ENCODE data around the gene RHBDD3.

The RHBDD3 gene

DNA sequence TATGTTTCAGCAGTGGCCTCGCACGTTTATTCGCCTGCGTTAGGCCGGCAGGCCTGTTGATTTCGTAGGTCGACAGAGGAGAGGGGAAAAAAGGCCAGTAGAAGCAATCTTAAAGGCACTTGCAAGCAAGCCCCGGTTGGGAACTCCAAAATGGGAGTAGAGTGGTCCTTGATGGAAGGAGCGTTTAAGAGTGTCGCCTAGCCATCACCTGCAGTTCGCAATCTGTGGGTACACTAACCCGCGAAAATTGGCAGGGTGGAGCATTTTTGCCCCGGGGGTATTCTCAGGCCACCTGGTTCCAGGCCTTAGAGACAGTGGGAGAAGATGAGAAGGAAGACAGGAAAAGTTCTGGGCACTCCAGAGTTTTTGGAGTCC is 1.4 kb upstream of the RHBDD3 start:
- no peak for DNase-seq (ENCODE audit: low read depth)

GRCh38 chr22:29268511-29269229 is 889 bp upstream of the RHBDD3 start:
- no peak for DNase-seq (ENCODE audit: low read depth)

DNA sequence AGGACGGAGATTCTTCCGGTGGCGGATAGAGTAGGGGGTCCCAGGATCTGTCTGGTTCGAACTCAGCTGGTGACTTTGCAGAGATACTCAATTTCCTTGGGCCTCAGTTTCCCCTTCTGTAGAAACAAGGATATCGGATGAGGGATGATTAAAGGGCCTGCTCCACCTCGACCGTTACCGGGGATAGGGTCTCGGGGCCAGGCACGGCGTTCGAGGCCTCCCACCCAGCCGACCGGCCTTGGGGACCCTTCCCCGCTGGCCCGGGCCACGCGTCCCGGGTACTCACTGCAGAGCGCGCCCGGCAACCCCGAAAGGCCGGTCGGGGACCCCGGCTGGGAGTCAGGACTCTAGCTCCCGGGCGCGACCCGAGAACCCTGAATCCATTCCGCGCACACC is 321 bp downstream of the RHBDD3 start:
- no peak for DNase-seq (ENCODE audit: low read depth)

- no peak for DNase-seq (ENCODE audit: low read depth)
These were observed 968 bp downstream of the RHBDD3 start for GRCh38 chr22:29266564-29267461.

DNA sequence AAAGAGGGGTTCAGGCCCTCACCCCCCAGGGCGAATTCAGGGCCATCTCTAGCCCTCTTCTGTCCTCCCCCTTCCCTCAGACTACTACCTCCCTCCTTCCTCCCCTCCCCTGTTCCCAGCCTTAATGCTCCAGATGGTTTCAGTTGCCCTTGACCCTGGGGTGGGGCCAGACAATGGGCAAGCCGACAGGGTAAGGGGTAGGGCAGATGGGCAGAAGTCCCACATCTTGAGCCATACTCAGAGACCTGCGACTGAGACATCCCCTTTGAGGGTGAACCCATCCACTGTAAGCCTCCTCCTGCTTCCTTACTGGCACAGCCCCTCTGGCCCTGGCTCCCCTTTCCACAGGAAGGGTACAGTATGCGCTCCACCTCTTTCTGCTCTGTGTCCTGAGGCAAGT is 1.9 kb downstream of the RHBDD3 start:
- no peak for DNase-seq (ENCODE audit: low read depth)

DNA sequence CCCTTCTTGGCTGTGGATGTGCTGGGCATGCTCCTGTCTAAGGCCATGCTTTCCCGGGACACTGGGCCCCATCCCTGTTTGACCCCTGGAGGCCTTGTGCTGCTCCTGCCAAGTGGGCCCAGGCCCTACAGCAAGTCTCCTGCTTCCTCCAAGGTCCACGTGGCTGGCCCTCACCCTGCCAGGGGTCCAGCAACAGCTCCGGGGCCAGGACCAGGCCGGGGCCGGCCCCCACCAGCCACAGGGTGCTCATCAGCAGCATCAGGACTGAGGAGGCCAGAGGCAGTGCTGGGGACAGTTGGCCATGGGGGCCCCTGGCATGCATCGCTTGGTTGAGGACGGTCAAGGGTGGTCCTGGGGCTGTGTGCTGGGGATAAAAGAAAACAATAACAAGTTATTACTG is 2.5 kb downstream of the RHBDD3 start:
- DNase-seq (ENCODE audit: low read depth): no peak

DNA sequence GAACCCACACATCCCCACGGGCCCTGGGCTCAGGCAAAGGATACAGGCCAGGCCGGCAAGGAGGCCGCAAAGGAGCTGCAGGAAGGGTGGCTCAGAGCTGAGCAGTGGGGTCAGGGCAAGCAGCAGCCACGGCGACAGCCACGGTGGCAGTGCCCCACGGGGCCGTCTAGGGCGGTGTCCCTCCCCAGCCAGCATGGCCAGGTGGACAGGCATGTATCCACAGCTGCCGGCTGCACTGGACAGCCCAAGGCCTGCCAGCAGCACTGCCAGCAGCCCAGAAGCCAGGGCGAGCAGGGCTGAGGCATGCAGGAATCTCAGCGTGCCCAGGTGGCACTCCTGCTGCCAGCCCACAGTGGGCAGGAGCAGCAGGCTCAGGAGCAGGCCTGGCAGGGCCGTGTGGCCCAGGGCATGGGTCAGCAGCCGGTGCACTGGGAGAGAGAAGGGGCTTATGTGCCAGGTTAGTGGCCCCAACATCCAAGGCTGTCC is 3.9 kb downstream of the RHBDD3 start:
- no peak for DNase-seq (ENCODE audit: low read depth)

DNA sequence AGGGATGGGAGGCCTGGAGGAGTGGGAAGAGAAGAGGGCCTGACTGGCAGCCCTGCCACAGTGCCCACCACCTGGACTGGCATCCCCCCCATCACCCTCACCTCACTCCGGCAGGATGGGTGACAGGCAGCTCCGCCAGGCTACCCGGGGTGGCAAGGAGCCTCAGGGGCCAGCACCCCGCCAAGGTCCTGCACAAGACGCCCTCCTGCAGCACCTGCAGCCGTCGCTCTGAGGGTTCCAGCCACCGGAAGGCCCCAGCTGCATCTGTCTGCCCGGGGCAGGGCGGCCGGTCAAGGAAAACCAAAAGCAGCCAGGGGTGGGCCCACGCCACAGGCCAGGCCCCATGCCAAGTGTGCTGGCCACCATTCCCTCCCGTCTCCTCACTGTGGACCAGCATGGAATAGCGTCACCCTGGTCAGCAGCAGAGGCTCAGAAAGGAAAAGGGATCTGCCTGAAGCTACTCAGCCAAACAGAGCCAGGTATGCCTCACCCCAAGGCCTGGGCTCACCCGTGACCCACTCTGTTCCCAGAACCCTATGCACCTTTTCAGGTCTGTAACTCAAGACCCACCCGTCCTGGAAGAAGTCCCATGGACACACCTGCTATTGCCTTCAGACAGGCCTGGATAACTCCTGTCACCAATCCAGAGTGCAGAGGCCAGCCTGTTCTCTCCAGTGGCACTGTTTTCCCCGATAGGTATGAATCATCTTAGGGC is 7.0 kb downstream of the RHBDD3 start:
- DNase-seq (ENCODE audit: low read depth): no peak

DNA sequence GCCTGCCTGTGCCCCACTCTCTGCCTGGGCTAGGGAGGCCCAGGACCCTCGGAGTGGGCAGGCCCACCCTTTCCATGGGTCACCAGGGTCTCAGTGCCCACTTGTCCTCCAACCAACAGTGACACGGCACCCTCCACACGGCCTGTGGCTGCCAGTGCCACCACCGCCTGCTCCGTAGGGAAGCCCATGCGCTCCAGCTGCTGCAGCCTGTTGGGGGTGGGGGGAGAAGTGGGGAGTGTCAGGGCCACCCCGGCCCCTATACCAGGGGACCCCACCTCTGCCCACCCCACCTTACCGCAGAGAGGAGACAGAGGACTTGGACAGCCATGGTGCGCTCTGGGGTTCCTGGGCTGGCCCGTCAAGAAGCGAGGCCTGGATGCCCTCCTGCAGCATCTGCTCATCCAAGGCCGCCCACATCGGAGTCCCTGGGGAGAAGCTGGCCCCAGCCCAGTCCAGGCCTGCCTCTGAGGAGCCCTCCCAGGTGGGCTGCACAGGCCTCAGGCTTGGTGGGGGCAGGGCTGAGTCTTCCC is 7.7 kb downstream of the RHBDD3 start:
- no peak for DNase-seq (ENCODE audit: low read depth)

- no peak for DNase-seq (ENCODE audit: low read depth)
These were observed 8.4 kb downstream of the RHBDD3 start for GRCh38 chr22:29259253-29259899.

GRCh38 chr22:29258407-29259252 is 9.2 kb downstream of the RHBDD3 start:
- DNase-seq (ENCODE audit: low read depth): no peak

- DNase-seq (ENCODE audit: low read depth): no peak
These were observed 10.0 kb downstream of the RHBDD3 start for GRCh38 chr22:29257751-29258181.

GRCh38 chr22:29256606-29257325 is 11.0 kb downstream of the RHBDD3 start:
- DNase-seq (ENCODE audit: low read depth): no peak

DNA sequence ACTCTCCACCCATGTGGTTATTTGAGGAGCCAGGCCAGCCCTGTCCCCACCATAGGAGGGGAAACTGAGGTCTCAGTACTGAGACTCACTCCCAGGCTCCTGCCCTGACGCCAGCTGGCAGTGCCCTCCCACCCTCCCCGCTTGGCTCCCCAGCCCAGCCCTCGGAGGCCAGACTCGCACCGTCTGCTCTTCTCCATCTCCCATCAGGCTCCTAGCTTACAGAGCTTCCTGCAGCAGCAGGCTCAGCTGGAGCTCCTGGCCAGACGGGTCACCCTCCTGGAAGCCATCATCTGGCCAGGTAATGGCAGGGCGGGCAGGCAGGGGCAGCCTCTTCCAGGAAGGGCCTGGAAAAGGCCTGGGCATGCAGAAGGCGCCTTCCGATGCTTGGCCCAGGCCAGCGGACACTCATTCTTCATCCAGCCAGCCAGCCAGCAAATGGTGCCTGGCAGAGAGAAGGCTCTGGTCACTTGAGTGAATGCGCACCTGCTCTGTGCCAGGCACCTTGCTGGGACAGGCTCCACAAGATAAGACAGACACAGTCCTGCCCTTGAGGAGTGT is 12.6 kb downstream of the RHBDD3 start:
- DNase-seq (ENCODE audit: low read depth): no peak

- no peak for DNase-seq (ENCODE audit: low read depth)
These were observed 13.5 kb downstream of the RHBDD3 start for GRCh38 chr22:29254286-29254660.

- DNase-seq (ENCODE audit: low read depth): no peak
These were observed 14.1 kb downstream of the RHBDD3 start for GRCh38 chr22:29253561-29254285.

DNA sequence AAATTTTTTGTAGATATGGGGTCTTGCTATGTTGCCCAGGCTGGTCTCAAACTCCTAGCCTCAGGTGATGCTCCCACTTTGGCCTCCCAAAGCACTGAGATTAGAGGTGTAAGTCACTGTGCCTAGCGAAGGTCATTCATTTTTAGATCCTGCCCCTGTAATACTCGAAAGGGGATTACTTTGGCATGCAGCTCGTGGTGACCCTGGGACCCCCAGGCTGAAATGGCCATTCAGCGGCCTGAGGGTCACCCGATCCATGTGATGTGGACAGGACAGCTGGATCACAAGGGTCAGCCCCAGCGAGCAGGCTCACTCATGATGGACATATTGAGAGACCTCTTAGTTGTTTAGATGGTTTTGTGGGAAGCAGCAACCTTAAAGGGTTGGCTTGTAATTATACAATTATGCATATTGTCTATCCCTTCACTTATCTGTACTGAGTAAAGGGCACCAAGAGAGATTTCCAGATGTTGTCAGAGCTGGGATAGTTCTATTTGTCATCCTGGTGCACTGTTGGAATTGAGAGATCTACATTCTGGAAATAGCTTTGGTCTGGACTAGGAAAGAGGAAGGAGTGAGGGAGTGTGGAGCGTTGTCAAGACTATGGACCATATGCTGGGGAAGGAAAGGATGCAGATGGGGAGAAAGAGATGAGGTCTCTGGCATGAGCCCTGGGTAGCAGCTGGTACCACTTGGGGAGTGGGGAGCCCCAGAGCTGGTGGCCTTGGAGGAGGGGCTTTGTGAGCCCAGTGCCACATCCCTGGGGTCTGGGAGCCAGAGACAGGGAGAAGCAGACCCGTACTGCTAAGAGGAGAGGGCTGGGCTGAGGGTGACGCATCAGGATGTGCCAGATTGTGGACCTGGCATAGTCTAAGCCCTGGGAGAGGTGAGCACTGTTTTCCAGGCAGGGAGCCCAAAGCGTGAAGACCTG is 15.5 kb downstream of the RHBDD3 start:
- DNase-seq (ENCODE audit: low read depth): no peak

- no peak for DNase-seq (ENCODE audit: low read depth)
These were observed 16.5 kb downstream of the RHBDD3 start for GRCh38 chr22:29251265-29251664.
